Stimulated activated CD4-positive, alpha-beta T cell treated with anti-CD3 and anti-CD28 coated beads, TNF-alpha, amount 100 ng/mL, for 4 hours (primary cell): Measurements from ENCODE around the gene VOPP1.
"Not testable (repeated sequence)": the region's sequence is repeated elsewhere in the genome, so short reads cannot be mapped to it uniquely, and the experiment has no call there.

Source experiments
- DNase-seq, 3 experiments: peaks; one replicate each; pipeline ENCODE4 v3.0.0-alpha.2; 2020; ENCODE audit warnings: low read depth in 3 of 3

The VOPP1 gene

DNA sequence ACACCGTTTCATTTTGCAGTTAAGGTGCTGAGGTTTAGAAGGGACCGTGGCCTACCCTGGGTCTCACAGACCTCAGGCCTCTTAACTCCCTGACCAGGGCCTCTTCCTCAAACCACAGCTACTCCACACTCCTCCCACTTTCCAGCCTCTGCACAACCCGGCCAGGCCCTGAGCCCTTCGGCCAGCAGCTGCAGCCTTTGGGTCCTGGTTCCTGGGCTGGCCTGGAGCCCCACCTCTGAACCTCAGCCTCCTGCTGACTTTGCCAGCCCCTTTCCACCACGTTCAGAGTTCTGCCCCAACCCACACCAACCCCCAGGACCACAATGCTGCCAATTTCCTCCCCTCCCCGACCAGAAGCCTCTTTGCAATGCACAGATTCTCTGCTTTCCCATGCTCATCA lies 84.1 kb downstream of the VOPP1 start:
- DNase-seq: no peak

DNA sequence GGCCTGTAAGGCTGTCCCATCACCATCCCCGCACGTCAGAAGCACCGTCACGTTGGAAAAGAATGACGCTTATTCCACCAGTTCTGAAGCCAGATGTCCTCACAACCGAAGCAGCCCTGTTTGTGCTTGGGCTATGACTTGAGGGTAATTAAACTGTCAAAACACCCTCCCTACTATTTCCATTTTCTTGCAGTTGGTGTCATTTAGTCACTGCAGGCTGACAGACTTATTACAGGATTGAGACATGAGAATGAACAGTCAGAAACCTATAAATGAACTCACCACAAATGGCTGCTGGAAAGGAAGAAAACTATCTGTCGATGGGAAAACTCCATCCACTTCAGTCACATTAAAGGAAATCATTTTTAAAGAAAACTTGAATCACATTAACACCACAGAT lies 85.3 kb downstream of the VOPP1 start:
- DNase-seq: no peak

DNA sequence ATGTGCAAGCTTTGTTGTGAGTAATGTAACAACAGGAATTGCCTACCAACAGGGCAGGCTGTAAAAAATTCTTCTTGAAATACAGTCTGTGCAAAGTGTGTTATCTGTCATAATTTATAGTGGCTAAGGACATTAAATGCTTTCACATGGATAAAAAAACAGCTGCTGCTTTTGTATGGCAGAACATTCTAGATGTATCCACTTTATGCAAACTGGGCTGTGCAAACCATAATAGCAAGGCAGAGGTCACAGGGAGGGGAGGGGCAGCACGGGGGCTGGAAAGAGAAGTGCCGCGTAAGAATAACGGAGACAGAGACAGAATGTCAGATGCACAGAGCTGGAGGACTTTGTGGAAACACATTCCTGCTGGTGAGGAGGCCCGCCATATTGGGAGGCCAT lies 86.1 kb downstream of the VOPP1 start:
- DNase-seq: no peak

DNA sequence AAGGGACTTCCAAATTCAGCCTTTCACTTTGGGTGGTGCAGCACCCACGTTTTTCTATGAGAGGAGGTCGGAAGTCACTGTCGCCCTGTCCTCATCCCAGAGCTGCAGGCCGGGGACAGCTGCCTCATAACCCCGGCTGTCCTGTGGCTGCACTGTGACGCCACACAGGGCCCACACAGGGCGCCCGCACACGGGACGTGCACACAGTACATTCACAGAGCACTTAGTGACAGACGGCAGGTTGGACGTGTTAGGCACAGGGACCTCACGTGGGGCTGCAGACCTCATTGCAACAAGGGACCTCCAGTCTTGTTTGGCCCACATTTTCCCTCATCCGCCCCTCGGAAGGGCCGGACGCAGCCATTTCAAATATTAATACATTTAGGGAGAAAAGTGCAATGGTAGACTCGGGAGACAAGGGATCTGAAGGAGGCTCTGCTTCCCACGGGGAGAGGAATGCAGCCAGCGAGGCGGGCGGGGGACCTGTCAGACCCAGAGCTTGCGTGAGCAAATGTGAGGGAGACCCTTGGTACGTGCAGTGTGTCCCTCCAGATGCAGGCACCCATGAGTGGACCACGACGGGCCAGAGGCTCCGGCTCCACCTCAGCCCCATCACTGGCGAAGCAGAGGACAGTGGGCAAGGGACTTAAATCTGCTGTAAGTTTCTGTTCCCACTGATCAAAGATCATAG lies 86.7 kb downstream of the VOPP1 start:
- DNase-seq: no peak

DNA sequence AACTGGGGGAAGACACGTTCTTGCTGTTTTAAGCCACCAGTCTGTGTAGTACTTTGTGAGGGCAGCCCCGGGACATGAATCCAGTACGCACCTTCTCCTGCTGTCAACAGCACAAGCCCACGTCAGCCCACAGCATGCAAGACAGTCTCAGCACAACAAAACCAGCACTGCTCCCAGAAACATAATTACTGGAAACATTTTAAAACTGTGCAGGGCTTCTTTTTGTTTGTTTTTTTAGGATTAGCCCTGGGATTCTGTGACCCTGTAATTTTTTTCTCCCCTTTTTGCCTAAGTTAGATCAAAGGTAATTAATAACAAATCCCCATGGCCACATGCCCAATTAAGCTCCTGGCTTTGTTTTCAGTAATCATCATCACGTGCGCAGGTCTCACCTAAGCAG lies 87.5 kb downstream of the VOPP1 start:
- no peak for DNase-seq

DNA sequence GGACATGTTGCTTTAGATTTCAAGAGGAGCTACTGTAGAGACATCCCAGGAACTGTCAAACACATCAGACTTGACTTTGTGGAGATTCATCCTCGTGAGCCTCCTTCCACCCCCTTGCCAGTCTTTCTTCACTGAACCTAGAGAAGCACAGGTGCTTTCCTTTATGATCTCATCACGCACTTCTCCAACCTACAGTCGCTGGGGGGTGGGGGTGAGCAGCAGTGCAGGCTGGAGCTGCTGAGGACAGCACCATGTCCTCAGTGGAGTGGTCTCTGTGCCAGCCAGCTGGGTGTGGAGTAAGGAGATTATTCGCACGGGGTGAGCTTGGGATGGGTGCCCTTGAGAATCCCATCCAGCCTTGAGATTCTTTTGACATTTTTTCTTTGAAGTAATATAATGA lies 88.1 kb downstream of the VOPP1 start:
- DNase-seq: no peak

DNA sequence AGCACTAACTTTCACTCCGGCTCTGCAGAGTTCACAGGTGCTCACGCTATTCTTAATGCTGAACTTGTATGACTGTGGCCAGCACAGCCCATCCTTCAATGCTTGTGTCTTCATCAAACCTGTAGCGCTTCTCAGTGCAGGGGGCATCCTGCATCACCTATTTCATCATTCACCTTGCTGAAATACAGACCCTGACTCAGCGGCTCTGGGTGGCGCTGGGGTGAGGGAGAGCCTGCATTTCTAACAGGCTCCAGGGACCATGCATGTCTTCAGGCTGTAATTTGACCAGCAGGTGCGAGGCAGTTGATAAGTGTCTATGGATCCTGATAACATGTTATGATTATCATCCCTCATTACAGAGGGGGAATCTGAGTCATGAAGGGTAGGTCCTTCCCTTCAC lies 89.3 kb downstream of the VOPP1 start:
- DNase-seq: no peak

DNA sequence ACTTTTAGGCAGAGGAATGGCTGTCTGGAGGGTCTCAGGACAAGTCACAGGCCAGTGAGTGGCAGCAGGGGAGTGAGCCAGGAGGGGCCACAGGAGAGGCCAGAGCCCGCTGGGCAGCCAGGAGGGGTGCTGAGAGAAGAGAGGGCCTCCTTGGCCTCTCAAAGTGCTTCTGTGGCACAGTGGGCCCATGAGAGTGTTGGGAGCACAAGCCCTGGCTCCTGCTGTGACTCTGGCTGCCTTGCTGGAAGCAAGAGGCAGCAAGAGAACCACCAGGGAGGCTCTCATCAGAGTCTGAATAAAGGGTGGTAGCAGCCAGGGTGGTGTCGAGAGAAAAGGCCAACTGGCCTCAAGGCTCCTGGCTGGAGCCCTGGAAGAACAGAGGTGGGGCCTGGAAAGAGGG lies 91.1 kb downstream of the VOPP1 start:
- no peak for DNase-seq

DNA sequence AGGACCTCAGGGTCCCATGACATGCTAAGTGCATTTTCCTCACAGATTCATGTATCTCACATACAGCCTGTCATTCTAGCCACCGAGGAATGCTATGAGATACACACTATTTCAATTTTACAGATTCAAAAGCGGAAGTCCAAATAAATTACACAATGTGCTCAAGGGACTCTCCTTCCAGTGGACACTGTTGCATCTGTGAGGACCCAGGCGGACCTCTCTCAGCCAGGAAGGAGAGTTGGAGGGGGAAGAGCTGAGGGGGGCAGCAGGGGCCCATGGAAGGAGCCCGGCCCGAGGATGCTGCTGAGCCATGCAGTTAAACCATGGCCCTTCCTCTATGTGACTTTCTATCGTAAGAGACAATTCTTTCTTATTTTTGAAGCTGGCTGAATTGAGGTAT lies 93.6 kb downstream of the VOPP1 start:
- no peak for DNase-seq

DNA sequence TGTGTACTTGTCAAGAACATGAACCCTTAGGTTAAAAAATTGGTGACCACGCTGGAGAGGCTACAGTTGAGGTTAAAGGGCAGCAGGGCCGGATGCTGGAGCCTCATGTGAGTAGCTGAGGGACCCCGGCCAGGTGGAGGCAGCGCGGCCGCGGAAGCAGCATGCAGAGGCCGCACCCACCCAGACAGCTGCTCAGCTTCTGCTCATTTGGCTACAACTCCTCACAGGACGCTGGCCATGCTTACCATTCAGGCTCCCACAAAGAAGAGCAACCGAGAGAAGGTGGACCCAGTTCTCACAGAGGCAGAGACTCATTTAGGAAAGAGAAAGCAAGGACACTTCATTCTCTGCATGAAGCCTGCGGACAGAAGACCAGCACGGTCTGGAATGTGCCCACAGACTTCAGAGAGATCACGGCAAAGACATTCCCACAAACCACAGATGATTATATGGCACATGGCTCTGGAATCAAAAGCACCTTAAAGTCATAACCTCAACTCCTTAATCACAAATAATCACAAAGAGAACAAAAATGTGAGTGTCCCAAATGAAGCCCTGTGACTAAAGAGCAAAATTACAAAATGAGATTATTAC lies 94.4 kb downstream of the VOPP1 start:
- no peak for DNase-seq

DNA sequence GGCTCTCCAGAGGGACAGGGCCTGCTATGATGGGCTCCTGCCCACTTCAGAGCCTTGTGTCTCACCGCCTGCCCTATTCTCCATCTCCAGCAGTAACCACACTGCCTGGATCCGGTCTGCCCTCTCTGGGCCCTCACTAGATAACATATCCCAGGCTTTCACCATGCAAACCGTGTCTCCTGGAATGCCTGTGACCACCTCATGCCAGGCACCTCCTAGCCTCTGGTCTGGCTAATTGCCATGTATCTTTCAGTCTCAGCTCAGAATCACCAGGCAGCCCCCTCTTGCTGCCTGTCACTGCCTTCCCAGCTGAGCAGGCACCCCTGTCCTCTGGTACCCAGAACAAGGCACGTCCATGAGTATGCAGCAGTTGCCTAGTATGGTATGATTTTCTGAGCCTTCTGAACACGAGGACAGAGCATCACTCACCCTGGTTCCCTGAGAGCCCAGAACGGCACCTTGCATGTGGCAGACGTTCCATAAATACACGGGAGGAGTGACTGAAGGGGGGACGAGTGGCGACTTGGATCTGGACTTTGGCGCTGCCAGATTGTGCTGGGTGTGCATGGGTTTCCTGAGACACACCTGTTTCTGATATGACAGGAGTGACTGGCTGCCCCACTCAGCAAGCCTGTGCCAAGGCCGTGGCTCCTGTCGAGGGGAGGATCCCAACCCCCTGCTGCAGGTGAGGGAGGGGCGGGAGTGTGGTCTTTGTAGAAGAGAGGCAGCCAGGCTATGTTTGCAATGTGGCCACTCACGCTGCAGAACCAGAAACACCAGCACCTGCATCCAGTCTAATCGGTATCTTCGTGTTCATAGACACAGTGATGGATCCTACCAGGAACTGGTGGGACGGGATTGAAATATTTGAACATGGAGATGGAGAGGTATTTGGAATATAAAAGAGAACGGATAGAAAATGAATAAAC lies 95.2 kb downstream of the VOPP1 start:
- no peak for DNase-seq

DNA sequence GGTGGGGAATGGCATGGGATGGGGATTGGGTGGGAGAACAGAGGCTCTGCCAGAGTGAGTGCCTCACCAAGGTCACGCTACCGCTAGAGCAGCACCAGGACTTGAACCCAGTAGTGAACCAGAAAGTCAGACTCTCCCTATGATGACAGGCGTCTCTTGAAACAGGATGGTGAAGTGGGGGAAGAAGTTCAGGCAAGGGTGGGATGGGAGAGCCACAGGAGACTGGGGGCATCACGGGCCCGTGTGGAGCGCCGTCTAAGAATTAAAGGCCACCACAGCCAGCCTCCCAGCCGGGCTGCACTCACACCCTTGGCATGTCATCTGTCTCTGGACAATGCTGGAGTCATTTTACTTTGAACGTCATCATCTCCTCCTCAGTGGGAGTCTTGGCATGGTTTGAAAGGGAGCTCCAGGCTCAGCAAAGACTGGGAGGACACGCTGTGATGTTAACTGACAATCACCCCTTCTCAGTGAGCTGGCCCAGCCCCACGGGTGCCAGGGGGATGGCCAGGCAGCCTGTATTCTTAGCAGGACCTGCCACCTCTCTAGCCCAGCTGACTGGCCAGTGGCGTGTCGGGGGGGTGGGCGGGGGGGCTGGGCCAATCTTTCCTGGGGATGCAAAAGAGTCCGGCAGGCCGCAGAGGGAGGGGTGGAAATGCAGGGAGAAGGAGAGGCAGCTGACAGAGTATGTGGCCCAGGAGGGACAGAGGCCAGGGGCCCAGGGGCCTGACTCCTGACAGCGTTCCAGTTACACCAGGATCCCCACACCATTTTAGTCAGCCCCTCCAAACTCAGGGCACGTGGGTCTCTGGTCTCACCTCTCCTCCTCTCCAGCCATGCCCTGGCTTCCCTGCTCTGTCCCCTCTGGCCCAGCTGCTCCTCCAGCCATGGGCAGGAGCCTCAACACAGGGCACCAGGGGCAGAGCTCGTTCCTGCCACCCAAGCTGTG lies 96.2 kb downstream of the VOPP1 start:
- no peak for DNase-seq

DNA sequence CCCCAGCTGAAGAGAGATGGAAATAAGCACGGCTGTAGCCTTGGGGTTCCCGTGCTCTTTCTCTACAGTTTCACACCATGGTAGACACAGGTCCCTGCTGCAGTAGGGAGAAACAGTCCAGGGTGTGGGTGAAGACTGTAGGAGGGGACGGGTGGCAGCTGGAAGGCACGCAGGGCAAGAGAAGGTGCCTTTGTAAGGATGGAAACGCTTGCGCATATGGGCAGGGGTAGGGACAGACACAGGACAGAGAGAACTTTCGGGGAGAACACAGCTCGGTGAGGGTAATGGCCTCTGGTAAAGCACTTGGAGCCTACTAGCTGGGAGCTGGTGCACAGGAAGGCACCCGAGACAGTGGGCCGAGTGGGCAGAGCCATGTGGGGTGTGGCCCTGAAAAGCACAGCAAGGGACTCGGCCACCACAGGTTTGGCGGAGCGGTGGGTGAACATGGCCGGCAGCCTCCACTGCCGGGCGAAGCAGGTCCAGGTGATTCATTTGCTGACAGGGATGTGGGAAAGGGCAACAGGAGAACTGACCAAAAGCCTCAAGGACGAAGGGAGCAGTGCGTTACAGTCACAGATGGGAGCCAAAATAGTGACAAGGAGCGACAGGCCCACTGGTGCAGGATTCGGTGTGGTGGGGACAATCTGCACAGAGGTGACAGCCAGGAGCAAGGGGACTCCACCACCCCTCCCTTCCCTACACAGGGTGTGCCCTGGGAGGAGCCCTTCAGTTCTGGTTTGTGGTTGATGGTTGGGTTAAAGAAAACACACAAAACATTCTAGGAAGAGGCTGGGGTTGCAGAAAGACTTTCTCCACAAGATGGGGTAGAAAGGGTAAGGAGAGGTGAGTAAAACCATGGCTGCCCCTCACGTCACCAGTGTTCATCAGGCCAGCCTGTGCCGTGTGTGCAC lies 97.1 kb downstream of the VOPP1 start:
- no peak for DNase-seq

DNA sequence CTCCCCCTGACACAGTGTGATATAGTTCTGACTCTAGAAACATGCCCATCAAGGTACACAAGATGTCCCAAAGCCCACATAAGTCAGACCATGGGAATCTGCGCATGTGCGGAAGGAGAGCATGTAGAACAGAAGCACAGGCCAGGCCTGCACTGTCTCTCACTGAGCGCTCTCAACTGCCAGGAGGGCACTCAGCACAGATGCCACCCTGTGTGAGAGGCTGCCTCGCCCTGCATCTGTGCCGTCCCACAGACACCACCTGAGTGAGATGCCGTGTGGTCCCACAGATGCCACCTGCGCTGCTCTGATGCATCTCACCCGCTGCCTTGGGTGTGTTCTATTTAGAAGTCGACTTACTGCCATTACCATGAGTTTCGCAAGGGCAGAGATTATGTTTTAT lies 98.4 kb downstream of the VOPP1 start:
- no peak for DNase-seq

DNA sequence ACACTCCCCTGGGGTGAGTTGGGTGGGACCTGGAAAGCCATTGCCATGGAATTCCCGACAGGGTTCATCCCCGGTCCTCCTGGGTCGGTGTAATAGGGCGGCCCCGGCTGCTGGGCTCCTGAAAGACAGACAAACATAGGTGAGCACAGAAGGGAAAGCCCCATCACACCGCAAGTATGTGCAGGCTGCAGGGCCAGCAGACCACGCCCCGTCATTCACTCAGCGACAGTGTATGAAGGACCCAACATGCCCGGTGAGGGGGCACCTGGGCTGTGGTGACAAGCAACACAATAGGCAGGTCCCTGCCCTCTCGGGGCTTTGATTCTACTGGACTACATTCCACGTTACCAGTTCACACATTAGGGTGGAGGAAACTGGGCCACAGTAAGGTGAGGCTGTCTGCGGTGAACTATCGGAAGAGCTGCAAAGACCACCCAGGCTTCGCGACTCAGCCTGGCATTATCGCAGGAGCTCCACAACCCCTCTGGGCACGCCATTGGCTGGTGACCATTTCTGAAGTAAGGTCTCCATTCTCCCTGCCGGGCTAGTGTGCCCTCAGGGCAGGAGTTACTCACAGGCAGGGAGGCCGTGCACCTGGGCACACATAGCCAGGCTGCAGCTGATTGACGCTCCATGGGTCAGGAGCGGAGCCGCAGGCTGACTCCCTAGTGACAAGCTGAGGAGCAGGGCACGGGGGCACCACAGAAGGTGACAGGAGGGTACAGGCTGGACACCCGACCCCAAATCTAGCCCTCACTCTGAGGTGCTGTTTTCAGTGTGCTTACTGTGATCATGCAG lies 99.2 kb downstream of the VOPP1 start:
- no peak for DNase-seq

DNA sequence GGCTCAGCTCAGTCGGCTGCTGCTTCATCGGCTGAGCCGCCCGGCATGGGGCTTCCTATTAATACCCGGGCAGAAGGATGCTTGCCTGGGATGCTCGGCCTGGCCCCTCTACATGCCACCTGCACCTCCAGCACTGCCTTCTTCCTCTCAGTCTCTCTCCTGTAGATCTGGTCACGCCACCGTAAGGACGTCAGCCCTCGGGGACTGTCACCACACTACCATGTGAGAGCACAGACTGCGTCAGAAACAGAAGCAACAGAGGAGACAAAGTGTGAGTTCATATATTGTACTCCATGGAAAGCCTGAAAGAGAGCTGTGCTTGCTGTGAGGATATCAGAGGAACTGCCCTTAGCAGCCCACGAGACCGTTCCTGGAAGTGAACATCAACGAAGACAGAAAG lies 99.9 kb downstream of the VOPP1 start:
- not testable (repeated sequence) for DNase-seq

DNA sequence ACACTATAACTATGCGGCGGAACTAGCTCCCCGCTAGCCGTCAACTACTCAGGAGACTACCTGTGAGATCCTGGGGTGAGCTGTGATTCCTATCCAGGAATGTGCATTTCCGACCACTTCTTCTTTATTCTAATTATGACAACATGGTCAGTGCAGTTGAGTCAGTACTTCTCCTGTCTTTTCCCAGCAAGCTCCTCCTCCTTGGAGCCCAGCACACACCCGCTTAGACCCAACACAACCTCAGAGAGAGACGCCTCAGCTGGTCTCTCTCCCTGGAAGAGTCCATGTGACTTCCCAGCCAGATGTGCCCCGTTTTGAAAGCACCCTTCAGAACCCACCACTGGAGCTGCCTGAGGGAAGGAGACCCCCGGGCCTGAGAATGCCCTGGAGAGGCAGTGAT lies 100.7 kb downstream of the VOPP1 start:
- DNase-seq: not testable (repeated sequence)

DNA sequence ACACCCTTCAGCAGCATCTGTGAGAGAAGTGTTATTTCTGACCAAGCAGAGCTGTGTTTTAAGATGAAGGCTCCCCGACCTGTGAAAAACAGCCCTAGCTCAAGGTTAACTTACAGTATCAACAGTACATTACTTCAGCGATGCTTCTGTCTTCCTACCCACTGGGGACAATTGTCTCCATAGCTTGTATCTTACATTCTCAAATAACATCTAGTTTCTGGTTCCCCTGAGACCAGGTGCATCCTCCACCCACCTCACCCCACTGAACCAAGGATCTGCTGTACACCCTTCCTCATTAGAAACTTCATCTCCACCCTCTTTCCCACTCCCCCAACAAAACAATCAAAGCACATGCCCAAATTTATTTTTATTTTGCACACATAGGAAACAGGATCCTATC lies 102.0 kb downstream of the VOPP1 start:
- no peak for DNase-seq

DNA sequence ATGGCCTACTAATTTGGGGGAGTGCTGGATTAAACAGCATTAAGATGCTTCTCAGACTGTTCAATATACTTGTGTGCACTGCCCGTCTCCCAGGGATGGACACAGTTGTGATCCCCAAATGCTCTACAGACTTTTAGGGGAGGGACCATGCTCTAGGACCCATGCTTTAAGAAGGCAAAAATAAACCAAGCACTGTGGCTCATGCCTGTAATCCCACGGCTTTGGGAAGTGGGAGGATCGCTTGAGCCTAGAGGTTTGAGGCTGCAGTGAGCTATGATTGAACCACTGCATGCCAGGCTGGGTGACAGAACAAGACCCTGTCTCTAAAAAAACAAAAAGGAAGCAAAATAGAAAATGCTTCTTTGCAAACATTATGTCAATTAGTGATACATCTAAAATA lies 102.6 kb downstream of the VOPP1 start:
- no peak for DNase-seq

DNA sequence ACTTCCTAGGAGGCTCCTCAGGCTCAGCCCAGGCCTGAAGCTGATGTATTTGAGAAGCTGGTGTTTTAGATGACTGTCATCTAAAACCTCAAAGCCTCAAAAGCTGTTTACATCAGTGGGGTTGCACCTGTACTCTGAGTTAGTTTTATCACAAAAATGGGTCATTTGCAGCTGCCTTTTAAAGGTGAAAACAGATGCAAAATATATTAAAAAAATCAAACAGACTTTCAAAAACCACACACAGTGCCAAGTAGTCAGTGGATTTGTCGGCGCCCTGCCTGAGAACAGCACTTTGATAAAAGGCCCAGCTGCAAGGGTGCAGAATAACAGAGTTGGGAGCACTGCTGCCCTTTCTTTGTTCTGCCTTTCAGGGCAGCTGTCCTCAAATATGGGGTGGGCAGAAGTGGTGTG lies 103.0 kb downstream of the VOPP1 start:
- DNase-seq: no peak
